GOT3 (cell line): ENCODE data around the gene OR10D3.
"Not testable (repeated sequence)": the region's sequence is repeated elsewhere in the genome, so short reads cannot be mapped to it uniquely, and the experiment has no call there.

Experiments used
- DNase-seq: peaks from one replicate; lab custom pipeline; 2025; ENCODE audit warnings: mixed read lengths; lab: John Stamatoyannopoulos, UW

OR10D3 gene

GRCh38 chr11:124183068-124183467, at the start of gene OR10D3:
Gene OR10D3, plus strand, starts transcription at chr11:124183345. Its CDS starts 1,925 bp downstream, at chr11:124185270.
- no peak for DNase-seq

- DNase-seq, result no peak
Observed at GRCh38 chr11:124143034-124143433, 40.1 kb upstream of the OR10D3 start.

GRCh38 chr11:124147951-124148350, 35.2 kb upstream of the OR10D3 start:
- no peak for DNase-seq

- DNase-seq, result no peak
Observed at GRCh38 chr11:124150684-124151083, 32.5 kb upstream of the OR10D3 start.

- DNase-seq, result no peak
Observed at GRCh38 chr11:124152770-124153407, 30.3 kb upstream of the OR10D3 start.

GRCh38 chr11:124153821-124154220, 29.3 kb upstream of the OR10D3 start:
- DNase-seq, result no peak

GRCh38 chr11:124159481-124159880, 23.7 kb upstream of the OR10D3 start:
- DNase-seq, result no peak

GRCh38 chr11:124160986-124161385, 22.2 kb upstream of the OR10D3 start:
- no peak for DNase-seq

GRCh38 chr11:124167826-124168231, 15.3 kb upstream of the OR10D3 start:
- no peak for DNase-seq

GRCh38 chr11:124168796-124169195, 14.3 kb upstream of the OR10D3 start:
- DNase-seq, result no peak

GRCh38 chr11:124170315-124170714, 12.8 kb upstream of the OR10D3 start:
- DNase-seq, result not testable (repeated sequence)

- no peak for DNase-seq
Observed at GRCh38 chr11:124170801-124171586, 12.2 kb upstream of the OR10D3 start.

- no peak for DNase-seq
Observed at GRCh38 chr11:124172101-124172500, 11.0 kb upstream of the OR10D3 start.

- DNase-seq, result no peak
Observed at GRCh38 chr11:124172599-124172998, 10.5 kb upstream of the OR10D3 start.

GRCh38 chr11:124174001-124174583, 9.1 kb upstream of the OR10D3 start:
- DNase-seq, result no peak

- DNase-seq, result no peak
Observed at GRCh38 chr11:124176925-124177715, 6.0 kb upstream of the OR10D3 start.

- no peak for DNase-seq
Observed at GRCh38 chr11:124179310-124179709, 3.8 kb upstream of the OR10D3 start.

- no peak for DNase-seq
Observed at GRCh38 chr11:124190298-124191139, 7.4 kb downstream of the OR10D3 start.

- DNase-seq, result no peak
Observed at GRCh38 chr11:124193221-124194010, 10.3 kb downstream of the OR10D3 start.
